HG02885 (cell line): Measurements from ENCODE around the gene PTBP2.

Source experiments
- ATAC-seq: cut with Tn5 transposase; IDR thresholded peaks from one replicate; pipeline ENCODE4 v1.9.1; 2021; ENCODE audit warnings: mild to moderate bottlenecking; ENCODE audit not compliant: unreplicated experiment, poor library complexity

Gene PTBP2, protein sequence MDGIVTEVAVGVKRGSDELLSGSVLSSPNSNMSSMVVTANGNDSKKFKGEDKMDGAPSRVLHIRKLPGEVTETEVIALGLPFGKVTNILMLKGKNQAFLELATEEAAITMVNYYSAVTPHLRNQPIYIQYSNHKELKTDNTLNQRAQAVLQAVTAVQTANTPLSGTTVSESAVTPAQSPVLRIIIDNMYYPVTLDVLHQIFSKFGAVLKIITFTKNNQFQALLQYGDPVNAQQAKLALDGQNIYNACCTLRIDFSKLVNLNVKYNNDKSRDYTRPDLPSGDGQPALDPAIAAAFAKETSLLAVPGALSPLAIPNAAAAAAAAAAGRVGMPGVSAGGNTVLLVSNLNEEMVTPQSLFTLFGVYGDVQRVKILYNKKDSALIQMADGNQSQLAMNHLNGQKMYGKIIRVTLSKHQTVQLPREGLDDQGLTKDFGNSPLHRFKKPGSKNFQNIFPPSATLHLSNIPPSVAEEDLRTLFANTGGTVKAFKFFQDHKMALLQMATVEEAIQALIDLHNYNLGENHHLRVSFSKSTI

DNA sequence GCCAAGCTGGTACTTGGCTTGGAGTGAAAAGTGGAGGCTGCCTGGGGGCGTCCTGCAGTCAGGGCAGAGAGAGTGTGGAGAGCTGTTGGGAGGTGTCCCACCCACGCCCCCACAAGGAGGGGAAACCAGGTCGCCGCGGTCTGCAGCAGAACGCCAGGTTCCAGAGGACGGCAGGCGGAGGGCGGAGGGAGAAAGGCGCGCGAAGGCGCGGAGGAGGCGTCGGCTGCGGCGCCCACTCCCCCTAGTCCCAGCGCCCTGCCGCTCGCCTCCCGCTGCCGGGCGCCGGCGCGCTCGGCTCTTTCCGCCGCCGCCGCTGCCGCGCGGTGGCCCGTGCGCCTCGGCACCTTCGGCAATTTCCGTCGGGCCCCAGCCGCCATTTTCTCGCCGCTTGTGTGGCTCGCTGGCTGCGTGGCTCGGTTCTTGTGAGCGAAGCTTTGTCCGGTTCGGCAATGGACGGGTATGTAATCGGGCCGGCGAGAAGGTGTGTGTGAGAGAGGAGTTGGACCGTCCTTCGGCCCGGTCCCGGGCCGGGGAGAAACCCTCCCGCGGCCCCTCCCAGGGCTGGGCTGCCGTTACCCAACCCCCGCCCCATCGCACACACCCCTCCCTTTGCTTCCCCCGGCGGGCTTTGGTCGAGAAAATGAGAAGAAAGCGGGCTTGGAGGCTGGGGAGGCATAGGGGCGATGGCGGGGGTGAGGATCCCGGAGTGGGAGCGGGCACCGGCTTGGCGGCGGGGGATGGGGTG lies at the start of gene PTBP2:
TSS of gene PTBP2 (plus strand) at position 369 of the 745 bp plus-strand sequence. CDS start at position 450, 81 bp downstream.
- ATAC-seq: peak; percentile 93

DNA sequence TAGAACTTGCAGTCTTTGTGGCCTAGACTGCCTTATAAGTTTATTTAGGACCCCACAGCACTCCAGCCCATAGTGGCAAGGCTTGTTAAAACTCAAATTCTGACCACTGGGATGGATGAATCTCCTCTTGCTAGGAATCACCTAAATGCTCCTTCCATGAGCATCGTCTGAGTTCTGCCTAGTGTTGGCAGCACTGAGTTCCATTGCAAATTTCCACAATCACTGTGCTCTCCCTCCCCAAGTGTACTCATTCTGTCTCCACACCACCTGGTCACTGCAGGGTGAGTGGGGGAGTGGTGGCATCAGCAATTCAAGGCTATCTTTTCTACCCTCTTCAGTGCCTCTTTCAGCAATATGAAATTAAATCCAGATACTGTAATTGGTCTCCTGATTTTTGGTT lies 46.7 kb upstream of the PTBP2 start:
- ATAC-seq: no peak

DNA sequence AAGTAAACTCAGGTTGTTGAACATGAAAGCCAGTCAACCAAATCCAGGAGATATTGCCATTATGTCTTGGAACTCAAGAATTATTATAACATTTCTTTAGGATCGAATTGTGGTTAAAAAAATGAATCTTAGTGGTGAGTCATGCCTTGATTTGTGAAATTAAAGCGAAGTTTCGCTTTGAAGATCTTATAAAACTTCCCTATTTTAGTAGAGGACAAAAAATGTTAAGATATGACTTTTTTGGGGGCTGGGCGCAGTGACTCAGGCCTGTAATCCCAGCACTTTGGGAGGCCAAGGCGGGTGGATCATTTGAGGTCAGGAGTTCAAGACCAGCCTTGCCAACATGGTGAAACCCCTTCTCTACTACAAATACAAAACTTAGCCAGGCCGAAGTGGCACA lies 39.5 kb upstream of the PTBP2 start:
- no peak for ATAC-seq

DNA sequence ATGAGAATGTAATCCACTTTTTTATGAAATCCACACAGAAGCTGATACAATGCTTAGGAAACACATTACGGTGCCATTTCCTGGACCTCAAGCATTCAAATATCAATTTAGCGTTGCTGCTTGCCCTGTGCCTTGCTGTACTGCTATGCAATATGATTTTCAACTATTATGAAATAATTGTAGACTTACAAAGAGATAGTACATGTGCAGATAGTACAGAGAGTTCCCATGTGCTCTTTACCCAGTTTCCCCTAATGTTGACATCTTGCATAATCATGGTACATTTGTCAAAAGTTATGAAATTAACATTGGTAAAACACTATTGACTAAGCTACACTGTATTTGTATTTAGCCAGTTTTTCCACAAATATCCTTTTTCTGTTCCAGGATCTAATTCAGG lies 37.7 kb upstream of the PTBP2 start:
- ATAC-seq: no peak

DNA sequence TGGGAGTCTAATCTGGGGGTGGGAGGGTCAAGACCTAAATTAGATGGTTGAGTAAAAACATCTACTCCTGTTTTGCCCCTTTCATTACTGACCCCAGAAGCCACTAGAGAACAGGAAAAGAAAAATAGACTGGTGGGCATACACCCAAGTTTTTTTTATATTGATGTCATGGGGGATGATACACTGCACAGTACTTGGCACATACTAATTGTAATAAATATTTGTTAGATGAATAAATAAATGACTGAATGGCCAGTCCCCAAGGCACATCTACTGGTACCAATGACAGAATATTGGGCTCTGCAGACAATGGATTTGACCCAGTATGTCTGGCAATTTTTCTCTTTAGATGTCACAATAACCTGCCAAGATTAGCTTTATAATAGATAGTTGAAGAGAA lies 36.8 kb upstream of the PTBP2 start:
- no peak for ATAC-seq

DNA sequence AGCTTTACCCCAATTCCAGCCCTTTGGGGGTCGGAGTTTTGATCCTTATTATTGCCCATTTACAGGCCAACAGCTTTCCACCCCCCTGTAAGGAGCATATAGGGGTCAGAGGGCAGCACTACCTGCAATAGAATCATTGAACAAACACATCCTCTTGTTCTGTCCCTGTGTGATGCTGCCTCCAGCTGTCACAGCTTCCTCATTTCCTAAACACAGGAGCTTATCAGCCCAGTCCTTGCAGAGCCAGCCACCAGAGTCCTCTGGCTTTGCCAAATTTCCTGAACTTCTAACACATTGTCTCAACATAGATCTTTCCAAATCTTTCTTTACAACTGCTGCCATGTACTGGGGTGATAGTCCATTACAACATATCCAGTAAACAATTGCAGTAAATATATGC lies 32.8 kb upstream of the PTBP2 start:
- no peak for ATAC-seq

DNA sequence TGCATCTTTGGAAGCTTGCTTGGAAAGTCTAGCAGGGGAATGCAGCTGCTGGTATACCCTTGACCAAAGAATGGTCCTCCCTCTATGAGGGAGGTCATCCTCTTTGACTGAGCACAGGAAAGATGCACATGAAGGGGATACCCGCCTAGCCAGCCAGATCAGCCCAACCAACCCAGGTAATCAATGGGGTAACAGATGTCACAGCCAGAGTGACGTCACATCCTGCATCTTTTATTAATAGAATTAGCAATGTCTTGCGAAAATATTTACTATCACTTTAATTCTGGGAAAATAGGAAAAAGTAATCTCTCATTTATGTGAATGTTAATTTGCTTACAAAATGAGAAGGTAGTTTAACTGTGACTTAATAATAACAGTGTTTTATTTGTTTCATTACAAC lies 25.6 kb upstream of the PTBP2 start:
- no peak for ATAC-seq

DNA sequence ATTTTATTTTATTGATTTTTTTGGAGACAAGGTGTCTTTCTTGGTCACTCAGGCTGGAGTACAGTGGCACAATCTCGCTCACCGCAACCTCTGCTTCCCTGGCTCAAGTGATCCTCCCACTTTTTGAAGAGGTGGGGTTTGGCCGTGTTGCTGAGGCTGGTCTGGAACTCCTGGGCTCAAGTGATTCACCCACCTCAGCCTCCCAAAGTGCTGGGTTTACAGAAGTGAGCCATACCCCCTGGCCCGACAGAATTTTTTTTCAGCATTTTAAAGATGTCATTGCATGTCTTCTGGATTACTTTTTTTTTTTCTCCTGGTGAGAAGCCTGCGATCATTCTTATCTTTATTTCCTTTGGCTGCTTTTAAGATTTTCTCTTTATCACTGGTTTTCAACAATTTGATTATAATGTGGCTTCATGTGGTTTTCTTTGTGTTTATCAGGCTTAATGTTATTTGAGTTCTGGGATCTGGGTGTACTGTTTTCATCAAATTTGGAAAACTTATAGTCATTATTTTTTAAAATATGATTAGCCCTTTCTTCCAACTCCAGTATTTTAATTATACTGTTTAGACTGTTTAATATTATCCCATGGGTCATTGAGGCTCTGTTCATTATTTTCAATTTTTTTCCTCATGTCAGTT lies 23.1 kb upstream of the PTBP2 start:
- ATAC-seq: no peak

DNA sequence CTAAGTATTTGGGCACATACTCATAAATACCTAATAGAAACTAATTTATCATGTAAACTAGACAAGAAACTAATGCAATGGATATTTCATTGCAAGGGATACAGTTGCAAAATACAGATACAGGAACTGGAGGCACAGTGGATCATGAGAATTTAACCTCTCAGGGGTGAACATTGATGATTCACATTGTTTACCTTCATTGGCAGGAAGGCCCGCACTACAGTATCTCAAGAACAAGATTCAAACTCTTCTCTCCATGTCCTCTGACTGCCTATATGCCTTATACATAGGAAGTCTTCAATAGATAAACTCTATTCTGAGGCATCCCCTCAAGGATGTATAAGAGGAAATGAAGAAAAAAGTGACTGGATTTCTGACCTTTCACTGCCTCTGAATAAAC lies 18.4 kb upstream of the PTBP2 start:
- ATAC-seq: no peak

DNA sequence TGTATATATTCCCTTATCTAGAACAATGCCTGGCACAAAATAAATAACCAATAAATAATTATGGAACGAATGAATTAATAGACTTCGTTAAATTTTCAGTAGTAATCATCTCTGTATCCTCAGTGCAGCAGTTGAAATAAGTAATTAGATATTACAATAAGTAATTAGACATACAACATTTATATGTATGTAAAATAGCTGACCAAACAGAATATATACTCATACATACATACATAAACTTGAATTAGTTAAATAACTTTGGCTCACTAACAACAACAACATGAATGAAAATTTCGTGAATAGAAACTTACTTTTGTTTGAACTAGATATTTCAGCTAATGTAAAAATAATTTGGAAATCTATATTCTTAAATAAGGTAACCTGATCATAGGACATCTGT lies 14.6 kb upstream of the PTBP2 start:
- ATAC-seq: no peak

DNA sequence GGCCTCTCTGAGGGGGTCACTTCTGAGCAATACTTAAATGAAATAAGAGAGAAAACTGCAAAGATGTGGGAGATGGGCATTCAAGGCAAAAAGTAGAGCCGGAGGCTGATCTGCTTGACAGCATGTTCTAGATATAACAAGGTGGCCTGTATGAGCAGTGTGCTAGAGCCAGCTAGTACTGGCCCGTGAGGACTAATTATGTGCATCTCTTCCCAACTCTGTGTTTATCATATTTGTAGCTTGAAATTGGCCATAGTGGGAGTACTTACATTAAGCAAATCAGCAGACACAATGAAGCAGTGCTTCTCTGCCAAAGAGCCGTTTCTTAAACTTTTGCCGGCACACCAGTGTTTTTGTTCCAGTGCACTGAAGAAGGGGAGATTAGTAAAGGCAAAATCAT lies 13.1 kb upstream of the PTBP2 start:
- no peak for ATAC-seq

DNA sequence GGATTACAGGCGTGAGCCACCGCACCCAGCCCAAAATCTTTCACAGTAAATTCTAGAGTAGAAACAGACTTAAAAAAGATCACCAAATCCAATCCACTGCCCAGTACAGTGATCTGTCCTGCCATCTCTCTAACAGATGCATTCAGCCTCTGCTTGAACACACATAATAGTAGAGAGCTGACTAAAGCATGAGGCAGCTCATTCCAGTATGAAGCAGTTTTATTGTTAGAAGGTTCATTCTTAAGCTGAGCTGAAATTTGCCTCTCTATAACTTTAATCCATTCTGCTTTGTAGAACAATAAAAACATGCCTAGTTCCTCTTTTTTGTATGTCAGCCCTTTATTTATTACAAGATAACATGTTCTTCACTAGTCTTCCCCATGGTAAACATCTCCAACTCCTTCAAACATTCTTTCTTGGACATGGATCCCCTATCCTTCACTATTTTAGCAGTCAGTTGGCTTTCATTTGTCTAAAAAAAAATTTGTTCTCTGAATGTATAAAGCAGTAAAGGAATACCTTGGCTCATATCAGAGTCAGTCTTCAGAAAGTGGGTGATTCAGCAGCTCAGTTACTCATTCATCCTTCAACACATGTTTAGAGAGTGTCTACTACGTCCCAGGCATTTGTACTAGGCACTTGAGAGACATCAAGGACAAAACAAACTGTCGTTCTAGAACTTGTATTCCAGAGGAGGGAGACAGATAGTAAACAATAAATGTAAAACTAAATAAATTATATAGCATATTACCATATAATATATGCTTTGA lies 10.7 kb upstream of the PTBP2 start:
- ATAC-seq: no peak

DNA sequence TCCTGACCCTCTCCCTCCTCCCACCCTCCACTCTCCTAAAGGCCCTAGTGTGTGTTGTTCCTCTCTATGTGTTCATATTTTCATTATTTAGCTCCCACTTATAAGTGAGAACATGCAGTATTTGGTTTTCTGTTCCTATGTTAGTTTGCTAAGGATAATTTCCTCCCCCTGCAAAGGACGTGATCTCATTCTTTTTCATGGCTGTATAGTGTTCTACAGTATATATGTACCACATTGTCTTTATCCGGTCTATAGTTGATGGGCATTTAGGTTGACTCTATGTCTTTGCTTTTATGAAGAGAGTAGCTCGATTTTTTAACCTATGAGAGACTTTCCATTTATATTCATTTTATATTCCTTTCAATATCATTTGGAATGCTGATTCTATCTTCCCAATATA lies 7.9 kb upstream of the PTBP2 start:
- no peak for ATAC-seq

DNA sequence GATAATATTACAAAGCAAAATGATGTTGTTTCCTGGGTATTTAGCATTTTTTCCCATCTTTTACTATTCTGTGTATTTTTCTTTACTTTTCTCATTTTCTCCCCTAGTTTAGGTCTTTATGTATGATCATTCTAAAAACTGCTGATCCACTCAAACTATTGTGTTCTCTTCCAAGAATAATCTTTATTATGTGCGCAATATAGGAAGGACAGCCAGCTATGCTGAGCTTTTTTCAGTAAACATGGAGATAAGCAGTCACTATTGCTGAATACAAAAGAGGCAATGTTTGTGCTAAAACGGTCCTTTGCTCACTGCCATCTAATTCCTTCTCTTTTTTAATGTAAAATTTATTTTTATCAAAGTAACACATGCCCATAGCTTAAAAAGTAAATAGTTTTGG lies 6.7 kb upstream of the PTBP2 start:
- ATAC-seq: no peak

DNA sequence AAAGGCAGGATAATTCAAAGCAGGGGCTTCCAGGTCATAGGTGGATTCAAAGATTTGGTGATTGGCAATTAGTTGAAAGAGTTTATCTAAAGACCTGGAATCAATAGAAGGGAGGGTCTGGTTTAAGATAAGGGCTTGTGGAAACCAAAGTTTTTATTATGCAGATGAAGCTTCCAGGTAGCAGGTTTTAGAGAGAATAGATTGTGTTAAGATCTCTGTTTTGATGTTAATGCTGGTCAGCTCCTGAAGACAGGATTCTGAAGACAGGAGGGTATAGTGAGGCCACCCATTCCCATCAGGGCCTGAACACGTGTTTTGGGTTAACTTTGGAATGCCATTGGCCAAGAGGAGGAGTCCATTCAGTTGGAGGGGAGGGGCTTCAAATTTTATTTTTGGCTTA lies 6.1 kb upstream of the PTBP2 start:
- ATAC-seq: no peak

DNA sequence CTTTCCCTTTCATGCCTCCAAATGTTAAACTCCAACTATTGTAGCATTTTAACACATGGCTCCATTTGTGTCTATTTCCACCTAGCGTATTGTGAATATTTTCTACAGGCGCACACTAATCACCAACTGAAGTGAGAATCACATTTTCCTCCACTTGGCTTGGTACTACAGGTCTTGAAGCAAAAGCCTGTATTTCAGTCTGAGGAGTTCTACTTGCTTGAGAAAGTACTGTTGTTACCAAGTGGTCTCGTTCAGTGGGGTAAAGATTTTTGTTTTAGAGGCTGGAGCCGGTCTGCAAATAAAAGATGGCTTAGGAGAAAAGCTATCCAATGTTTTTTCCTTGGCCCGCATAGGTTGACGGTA lies 550 bp upstream of the PTBP2 start:
- peak; percentile 1 for ATAC-seq

DNA sequence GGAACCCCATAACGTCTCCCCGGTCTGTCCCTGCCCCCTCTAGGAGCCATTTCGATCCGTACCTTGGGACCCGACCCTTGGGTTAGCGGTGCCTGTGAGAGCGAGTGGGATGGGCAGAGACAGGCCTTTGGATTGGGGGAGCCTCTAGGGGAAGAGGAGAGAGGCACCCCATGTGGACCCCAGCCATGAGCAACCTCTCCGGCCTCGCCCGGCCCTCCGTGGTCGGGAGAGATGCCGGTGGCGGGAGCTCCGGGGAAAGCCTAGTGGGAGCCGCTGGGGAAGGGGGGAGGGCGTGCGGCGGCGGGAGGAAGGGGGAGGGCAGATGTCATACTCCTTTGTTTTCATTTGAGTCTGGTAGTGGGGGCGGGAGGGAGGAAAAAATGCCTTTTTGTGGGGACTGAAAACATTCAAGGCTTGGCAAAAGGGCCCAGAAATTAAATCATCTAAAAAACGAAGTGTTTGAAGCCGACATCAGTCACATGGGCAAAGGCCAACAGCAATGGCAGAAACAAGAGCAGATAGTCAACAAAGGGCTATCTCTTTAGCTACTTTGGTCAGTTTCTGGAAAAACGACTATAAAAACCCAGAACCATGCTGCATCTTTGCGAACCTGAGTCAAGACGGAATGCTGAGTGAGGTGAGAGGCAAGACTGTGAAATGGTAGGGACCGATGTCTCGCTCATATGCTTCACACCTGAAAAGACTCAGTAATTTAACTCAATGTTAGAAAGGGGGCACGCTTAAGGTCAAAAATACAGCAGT lies 758 bp downstream of the PTBP2 start:
- ATAC-seq: peak; percentile 50

DNA sequence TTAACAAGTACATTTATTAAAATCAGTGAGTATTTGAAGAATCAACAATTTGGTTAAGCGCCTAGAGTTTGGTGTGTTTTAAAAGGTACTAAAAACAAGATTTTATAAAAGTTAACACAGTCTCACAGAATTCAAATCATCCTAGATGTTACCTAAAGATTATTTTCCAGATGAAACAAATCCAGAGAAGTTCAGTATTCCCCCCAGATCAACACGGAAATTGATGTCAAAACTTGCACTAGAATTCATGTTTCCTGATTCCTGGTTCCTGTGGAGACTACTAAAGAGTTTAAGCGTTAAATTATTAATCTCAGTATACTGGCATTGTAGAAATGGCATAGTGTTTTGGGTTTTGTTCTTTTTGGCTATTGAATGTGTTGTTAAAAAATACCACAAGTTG lies 1.4 kb downstream of the PTBP2 start:
- ATAC-seq: no peak

DNA sequence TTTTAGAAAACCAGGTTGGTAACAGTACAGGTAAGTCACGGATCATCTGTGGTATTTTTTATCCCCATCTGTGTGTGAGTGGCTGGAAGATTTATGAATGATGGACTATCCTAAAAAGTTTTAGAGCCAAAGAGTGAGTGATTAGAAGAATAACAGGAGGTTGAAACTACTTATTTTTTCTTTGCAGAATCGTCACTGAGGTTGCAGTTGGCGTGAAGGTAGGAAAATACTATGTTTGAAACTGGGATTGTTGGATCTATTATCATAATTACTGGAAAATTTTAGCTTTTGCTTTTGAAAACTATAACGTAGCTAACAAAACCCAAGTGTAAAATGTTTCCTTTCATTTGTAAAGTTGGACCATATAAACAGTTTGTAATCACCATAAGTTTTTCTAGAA lies 1.8 kb downstream of the PTBP2 start:
- no peak for ATAC-seq

DNA sequence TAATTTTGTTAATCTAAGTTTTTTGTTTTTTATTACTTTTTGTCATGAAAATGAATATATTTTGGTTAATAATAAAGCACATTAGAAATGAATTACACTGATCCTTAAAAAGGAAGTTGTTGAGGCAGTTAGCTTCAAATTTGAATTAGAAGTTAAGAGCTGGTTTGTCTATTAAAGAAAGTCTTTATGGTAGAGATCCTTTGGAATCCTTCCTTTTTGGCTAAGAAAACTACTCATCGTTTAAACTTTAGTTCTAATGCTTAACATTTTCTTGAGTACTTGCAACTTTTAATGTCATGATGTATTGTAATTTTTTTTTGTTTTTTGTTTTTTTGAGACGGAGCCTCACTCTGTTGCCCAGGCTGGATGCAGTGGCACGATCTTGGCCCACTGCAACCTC lies 2.4 kb downstream of the PTBP2 start:
- ATAC-seq: no peak
